Body of pancreas (tissue), 4 donors: ENCODE measurements around the gene IHH. TPM values are rescaled to one million over a fixed set of nuclear protein-coding genes. Genes with fewer than 3 reads are reported as not detected.

Source experiments
- ATAC-seq: fragments of 150-250 bp; one replicate; pipeline ENCODE4 v1.9.1; 2016
- DNase-seq, 4 donors: peaks; one replicate each; pipeline ENCODE4 v3.0.0-alpha.2; 2019
- H3K27ac ChIP-seq, 4 donors: fragments of 200-600 bp; sonication (generic); 1 replicate in 3 of 4; 2 replicates in 1 of 4; pipeline versions ENCODE4 v1.5.1 to v1.6.1; 2016 to 2019; ENCODE audit warnings: mild to moderate bottlenecking in 1 of 4, mixed read lengths in 1 of 4, moderate library complexity in 1 of 4
- H3K27me3 ChIP-seq, 2 donors: fragments of 200-600 bp; sonication (generic); one replicate each; pipeline ENCODE4 v1.6.0; 2016; ENCODE audit warnings: mild to moderate bottlenecking in 1 of 2
- H3K36me3 ChIP-seq, 2 donors: fragments of 200-600 bp; sonication (generic); replicated peaks in 1 of 2; 2 replicates each; pipeline ENCODE4 v1.5.1; 2016; ENCODE audit warnings: low read depth in 2 of 2; ENCODE audit not compliant: insufficient read depth in 1 of 2
- H3K4me1 ChIP-seq: fragments of 200-600 bp; sonication (generic); one replicate; pipeline ENCODE4 v1.6.0; 2016
- H3K4me3 ChIP-seq, 2 donors: fragments of 200-600 bp; sonication (generic); 1 replicate in 1 of 2; 2 replicates in 1 of 2; pipeline ENCODE4 v1.5.1; 2016 to 2019
- H3K9me3 ChIP-seq, 3 donors: fragments of 200-600 bp; sonication (generic); 1 replicate in 2 of 3; 2 replicates in 1 of 3; pipeline ENCODE4 v1.5.1; 2016
- POLR2A ChIP-seq, 3 donors: fragments of 450-650 bp; IDR thresholded peaks; one replicate each; pipeline ENCODE4 v1.6.1; 2016; ENCODE audit warnings: antibody characterized with exemption in 3 of 3, mild to moderate bottlenecking in 2 of 3
- WGBS, 2 donors: methylation state at CpG; one replicate each; pipeline ENCODE4 v1.1.5; 2017; 5-methylcytosine and 5-hydroxymethylcytosine counted together
- intact Hi-C: fragments of 100-400 bp; cut with DNase I; formaldehyde crosslinking; loops from one replicate; pipeline ENCODE4 v1.15.1; 2023
- total RNA-seq, 2 donors: library from RNA; depleted of rRNA; stranded (reverse); fragments of >200 nt; gene quantifications; one replicate each; pipeline ENCODE4 v1.1.0, GENCODE V29; 2016
- TF ChIP-seq, protein P1 (sequence below), 7 experiments: fragments of 450-650 bp in 4 of 7; fragments of 200-600 bp in 3 of 7; sonication (generic) in 3 of 7; IDR thresholded peaks; one replicate each; pipeline ENCODE4 v1.5.1; 2016 to 2019; ENCODE audit warnings: antibody characterized with exemption in 7 of 7

The IHH gene
- total RNA-seq, 2 donors from 2014 or later: 1.0 TPM; not detected in 1

DNA sequence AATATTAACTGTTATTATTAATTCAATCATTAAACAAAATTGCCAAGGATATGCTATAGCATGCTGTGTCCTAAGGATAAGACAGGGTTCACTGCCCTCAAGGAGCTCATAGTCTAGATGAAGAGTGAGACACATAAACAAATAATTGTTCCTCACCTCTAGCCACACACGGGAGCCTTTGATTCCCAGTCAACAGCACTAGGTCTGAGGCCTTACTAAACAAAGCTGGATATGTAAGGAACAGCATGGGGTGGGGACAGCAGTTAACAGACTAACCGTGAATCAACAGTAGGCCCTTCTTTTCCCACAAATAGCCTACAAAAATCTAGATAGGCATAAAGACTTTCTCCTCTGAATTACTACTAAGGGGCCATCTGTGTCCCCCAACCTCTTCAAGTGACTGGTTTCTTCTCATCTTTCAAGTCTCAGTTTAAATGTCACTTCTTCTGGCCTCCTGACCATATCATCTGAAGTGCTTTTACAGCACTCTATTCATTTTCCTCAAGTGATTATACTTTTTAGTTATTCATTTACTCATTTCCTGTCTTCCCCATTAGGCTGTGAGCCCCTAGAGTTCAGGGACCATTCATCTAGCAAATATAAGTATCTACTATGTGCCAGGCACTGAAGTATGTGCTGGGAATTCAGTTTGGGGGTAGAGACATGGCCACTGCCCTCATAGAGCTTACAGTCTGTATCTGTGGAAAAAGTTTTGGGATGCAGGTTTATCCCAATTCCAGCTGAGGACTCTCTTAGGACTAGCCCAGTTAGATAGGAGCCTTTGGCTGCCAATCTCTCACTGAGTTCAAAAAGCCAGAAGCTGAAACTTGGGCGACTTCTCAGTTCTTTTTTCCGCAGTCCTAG is 29.9 kb upstream of the IHH start:
- Histone ChIP-seq H3K4me3 (no peak overlapping the region), H3K4me1 (no peaks in the 10 kb centered on the region), H3K27me3 (no peaks in the 10 kb centered on the region), H3K36me3 (no peaks in the 10 kb centered on the region), H3K27ac (no peak overlapping the region), H3K9me3 (no peaks in the 10 kb centered on the region)
- DNase-seq (no peak), ATAC-seq (no peak)
- WGBS, 2 donors: 65 to 71% methylated on average over 4 of the region's 4 CpGs
- intact Hi-C loops: no loop called here
- no peak for TF ChIP-seq POLR2A (IDR thresholded peaks at IDR 0.05)
- TF ChIP-seq, protein P1, sequence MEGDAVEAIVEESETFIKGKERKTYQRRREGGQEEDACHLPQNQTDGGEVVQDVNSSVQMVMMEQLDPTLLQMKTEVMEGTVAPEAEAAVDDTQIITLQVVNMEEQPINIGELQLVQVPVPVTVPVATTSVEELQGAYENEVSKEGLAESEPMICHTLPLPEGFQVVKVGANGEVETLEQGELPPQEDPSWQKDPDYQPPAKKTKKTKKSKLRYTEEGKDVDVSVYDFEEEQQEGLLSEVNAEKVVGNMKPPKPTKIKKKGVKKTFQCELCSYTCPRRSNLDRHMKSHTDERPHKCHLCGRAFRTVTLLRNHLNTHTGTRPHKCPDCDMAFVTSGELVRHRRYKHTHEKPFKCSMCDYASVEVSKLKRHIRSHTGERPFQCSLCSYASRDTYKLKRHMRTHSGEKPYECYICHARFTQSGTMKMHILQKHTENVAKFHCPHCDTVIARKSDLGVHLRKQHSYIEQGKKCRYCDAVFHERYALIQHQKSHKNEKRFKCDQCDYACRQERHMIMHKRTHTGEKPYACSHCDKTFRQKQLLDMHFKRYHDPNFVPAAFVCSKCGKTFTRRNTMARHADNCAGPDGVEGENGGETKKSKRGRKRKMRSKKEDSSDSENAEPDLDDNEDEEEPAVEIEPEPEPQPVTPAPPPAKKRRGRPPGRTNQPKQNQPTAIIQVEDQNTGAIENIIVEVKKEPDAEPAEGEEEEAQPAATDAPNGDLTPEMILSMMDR (IDR thresholded peaks at IDR 0.05): no peak

- no peak overlapping the region for H3K4me3 ChIP-seq
- H3K9me3 ChIP-seq: no peaks in the 10 kb centered on the region
- DNase-seq (no peak), ATAC-seq (no peak)
- H3K4me1 ChIP-seq: no peaks in the 10 kb centered on the region
- TF ChIP-seq, protein P1 (IDR thresholded peaks at IDR 0.05): no peak
- intact Hi-C loops: no loop called here
- H3K27ac ChIP-seq: no peak overlapping the region
- no peaks in the 10 kb centered on the region for H3K36me3 ChIP-seq
- 94 to 96% methylated on average over 4 of the region's 4 CpGs for WGBS, 2 donors
- H3K27me3 ChIP-seq: no peaks in the 10 kb centered on the region
These were observed 28.6 kb upstream of the IHH start for GRCh38 chr2:219089330-219089729.

DNA sequence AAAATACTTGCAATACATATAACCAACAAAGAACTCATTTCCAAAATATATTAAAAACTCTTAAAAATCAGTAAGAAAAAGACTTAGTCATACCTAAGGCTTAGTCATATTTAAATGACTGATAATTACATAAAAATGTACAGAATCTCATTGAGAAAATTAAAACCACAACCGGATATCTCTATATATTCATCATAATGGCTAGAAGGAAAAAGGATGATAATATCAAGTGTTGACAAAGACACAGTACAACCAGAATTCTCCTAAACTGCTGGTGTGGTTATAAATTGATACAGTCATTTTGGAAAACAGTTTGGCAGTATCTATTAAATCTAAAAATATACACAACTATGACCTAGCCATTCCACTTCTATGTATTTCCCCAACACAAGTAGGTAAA is 27.1 kb upstream of the IHH start:
- intact Hi-C loops: no loop called here
- TF ChIP-seq POLR2A (IDR thresholded peaks at IDR 0.05): no peak
- TF ChIP-seq, protein P1 (IDR thresholded peaks at IDR 0.05): no peak
- Histone ChIP-seq H3K4me3 (no peak overlapping the region), H3K4me1 (no peaks in the 10 kb centered on the region), H3K9me3 (no peaks in the 10 kb centered on the region), H3K27me3 (no peaks in the 10 kb centered on the region), H3K27ac (no peak overlapping the region), H3K36me3 (no peaks in the 10 kb centered on the region)
- 88 to 94% methylated on average over 1 of the region's 1 CpG for WGBS, 2 donors
- DNase-seq (no peak), ATAC-seq (no peak)

DNA sequence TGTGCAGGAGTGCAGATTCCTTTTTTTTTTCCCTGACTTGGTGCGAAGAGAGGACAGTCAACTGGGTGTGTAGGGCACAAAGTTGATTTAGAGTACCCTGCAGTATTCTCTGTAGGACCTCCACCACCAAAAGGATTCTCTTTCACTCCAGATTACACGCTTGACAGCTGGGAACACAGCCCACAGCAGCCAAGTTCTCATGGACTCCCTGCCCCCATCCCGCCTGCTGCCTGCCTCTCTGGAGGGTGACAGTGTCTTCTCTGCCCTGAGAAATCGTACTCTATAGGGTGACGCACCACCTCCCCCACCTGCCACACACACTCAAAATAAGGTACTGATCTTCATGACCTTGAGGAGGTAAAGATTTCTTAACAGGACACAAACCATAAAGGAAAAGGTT is 26.6 kb upstream of the IHH start:
- H3K4me3 ChIP-seq: no peak overlapping the region
- intact Hi-C loops: no loop called here
- peaks cover 5% of the 10 kb centered on the region for H3K4me1 ChIP-seq
- H3K27me3 ChIP-seq: no peaks in the 10 kb centered on the region
- ATAC-seq: no peak
- 92 to 93% methylated on average over 5 of the region's 5 CpGs for WGBS, 2 donors
- TF ChIP-seq, protein P1 (IDR thresholded peaks at IDR 0.05): no peak
- TF ChIP-seq POLR2A (IDR thresholded peaks at IDR 0.05): no peak
- no peak for DNase-seq
- no peaks in the 10 kb centered on the region for H3K36me3 ChIP-seq
- H3K27ac ChIP-seq: no peak overlapping the region
- H3K9me3 ChIP-seq: no peaks in the 10 kb centered on the region

DNA sequence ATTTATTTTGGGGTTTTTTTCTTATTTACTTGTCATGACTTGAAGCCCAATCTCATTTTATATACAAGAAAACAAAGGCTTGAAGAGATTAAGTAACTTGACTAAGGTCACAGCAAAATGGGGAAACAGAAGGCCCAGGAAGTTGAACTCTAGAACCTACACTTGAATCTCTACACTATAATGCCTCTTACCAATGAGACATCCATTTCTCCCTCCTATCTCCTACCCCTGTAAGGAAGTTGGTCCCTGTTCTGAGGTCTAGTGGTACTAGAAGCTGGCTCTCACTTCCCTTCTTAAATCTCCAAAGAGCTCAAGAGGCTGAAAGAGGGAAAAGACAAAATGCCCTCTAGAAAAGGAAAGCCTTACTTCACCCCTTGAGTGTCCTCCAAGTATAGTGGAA is 25.5 kb upstream of the IHH start:
- Histone ChIP-seq H3K4me3 (no peak overlapping the region), H3K27ac (no peak overlapping the region), H3K9me3 (no peaks in the 10 kb centered on the region), H3K4me1 (peaks cover 14% of the 10 kb centered on the region), H3K36me3 (no peaks in the 10 kb centered on the region), H3K27me3 (no peaks in the 10 kb centered on the region)
- intact Hi-C loops: no loop called here
- TF ChIP-seq POLR2A (IDR thresholded peaks at IDR 0.05): no peak
- TF ChIP-seq, protein P1 (IDR thresholded peaks at IDR 0.05): no peak
- DNase-seq (no peak), ATAC-seq (no peak)
